Rectal smooth muscle tissue (tissue), 1 donor: ENCODE data around the gene MID1.

Experiments used
- H3K27ac ChIP-seq: one replicate; pipeline ENCODE4 v1.7.0; 2013; ENCODE audit warnings: low read depth, low read length, inconsistent platforms
- H3K27me3 ChIP-seq: one replicate; pipeline ENCODE4 v1.7.0; 2013; ENCODE audit warnings: low read length; ENCODE audit not compliant: control insufficient read depth, insufficient read depth
- H3K36me3 ChIP-seq: one replicate; pipeline ENCODE4 v1.7.0; 2013; ENCODE audit warnings: low read length; ENCODE audit not compliant: control insufficient read depth, insufficient read depth
- H3K4me1 ChIP-seq: one replicate; pipeline ENCODE4 v1.7.0; 2013; ENCODE audit warnings: low read length; ENCODE audit not compliant: control insufficient read depth, insufficient read depth
- H3K4me3 ChIP-seq: one replicate; pipeline ENCODE4 v1.7.0; 2013; ENCODE audit warnings: low read length
- H3K9ac ChIP-seq: one replicate; pipeline ENCODE4 v1.7.0; 2013; ENCODE audit warnings: low read length

The MID1 gene

DNA sequence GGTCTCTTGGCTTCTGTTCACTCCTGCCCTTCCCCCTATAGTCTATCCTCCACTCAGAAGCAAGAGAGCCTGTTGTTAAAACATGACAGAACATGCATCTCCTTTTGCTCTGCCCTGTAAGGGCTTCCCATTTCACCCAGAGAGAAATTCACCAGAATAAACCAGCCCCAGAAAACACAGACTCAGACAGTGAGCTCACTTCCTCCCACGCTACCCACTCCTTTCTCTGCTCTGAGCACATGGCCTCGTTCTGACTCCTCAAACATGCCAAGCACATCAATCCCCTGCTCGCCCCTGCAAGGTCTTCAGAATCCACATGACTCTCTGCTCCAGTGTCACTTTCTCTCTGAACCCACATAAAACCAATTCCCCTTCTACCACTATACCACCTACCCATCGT lies 50.4 kb downstream of the MID1 start:
- H3K27me3 ChIP-seq = no peaks in the 10 kb centered on the region
- H3K4me1 ChIP-seq = no peaks in the 10 kb centered on the region
- no peak overlapping the region for H3K4me3 ChIP-seq
- H3K36me3 ChIP-seq = no peaks in the 10 kb centered on the region
- H3K27ac ChIP-seq = no peak overlapping the region
- no peak overlapping the region for H3K9ac ChIP-seq

GRCh38 chrX:10568428-10568827 lies 52.0 kb downstream of the MID1 start:
- no peak overlapping the region for H3K27ac ChIP-seq
- no peaks in the 10 kb centered on the region for H3K27me3 ChIP-seq
- H3K4me1 ChIP-seq = no peaks in the 10 kb centered on the region
- H3K9ac ChIP-seq = no peak overlapping the region
- no peaks in the 10 kb centered on the region for H3K36me3 ChIP-seq
- H3K4me3 ChIP-seq = no peak overlapping the region

GRCh38 chrX:10567136-10567535 lies 53.2 kb downstream of the MID1 start:
- Histone ChIP-seq H3K4me3 (no peak overlapping the region), H3K27me3 (no peaks in the 10 kb centered on the region), H3K4me1 (no peaks in the 10 kb centered on the region), H3K36me3 (no peaks in the 10 kb centered on the region), H3K27ac (no peak overlapping the region), H3K9ac (no peak overlapping the region)

- Histone ChIP-seq H3K4me1 (no peaks in the 10 kb centered on the region), H3K36me3 (no peaks in the 10 kb centered on the region), H3K27me3 (no peaks in the 10 kb centered on the region), H3K9ac (no peak overlapping the region), H3K27ac (no peak overlapping the region), H3K4me3 (no peak overlapping the region)
Measured at GRCh38 chrX:10566716-10567097, 53.7 kb downstream of the MID1 start.

DNA sequence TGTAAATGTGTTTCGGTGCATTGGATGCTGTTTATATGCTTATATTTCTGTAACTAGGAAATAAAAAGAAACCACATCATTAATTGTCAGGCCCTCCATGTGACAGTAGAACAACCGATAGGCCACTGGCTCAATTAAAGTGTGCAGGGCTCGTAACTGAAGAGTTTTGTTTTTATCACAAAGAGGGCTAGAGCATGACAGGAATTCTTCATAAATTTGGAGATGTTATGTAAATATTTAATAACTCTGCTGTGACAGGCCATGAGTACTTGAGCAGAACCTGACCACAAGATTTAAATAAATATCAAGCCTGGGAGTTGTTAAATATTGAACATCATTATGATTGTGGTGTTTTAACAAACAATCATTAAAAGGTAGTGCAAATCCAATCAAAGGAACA lies 55.9 kb downstream of the MID1 start:
- Histone ChIP-seq H3K4me3 (no peak overlapping the region), H3K36me3 (no peaks in the 10 kb centered on the region), H3K27ac (no peak overlapping the region), H3K4me1 (no peaks in the 10 kb centered on the region), H3K9ac (no peak overlapping the region), H3K27me3 (no peaks in the 10 kb centered on the region)

DNA sequence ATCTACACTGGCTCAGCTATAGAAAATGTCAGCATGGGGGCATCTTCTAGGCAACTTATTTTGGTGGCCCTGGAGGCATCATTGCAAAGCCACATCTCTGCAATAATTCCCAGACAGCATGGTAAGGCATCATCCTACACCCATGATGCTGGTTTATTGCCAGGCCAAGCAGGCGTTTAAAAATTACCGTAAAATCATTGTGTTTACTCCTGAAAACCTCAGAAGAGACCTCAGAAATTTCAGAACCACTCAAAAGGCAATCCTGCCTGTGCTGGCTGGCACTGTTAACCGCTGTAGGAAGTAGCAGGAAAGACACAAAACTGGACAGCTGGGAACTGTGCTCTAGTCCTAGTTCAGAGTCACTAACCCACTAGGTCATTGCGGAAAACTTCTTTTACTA lies 63.2 kb downstream of the MID1 start:
- no peaks in the 10 kb centered on the region for H3K4me1 ChIP-seq
- H3K36me3 ChIP-seq = no peaks in the 10 kb centered on the region
- H3K27ac ChIP-seq = no peak overlapping the region
- no peaks in the 10 kb centered on the region for H3K27me3 ChIP-seq
- H3K9ac ChIP-seq = no peak overlapping the region
- H3K4me3 ChIP-seq = no peak overlapping the region

DNA sequence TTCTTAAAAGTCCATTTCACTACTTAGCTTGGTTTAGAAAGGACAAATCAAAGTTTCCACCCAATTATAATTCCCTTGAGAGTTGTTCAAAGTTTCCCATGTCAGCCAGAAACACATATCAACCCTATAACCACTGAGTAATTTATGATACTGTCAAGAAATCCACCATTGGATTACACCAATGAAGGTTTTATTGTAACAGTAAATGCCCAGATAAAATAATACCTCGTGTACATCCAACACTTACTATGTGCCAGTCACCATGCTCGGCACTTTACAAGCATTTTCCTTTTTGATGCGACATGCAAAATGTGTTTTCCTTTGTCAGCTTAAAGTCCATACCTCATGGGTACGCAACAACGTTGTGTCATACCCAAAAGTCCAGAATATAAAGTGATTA lies 64.0 kb downstream of the MID1 start:
- H3K27me3 ChIP-seq = no peaks in the 10 kb centered on the region
- no peaks in the 10 kb centered on the region for H3K36me3 ChIP-seq
- no peak overlapping the region for H3K4me3 ChIP-seq
- H3K9ac ChIP-seq = no peak overlapping the region
- no peak overlapping the region for H3K27ac ChIP-seq
- H3K4me1 ChIP-seq = no peaks in the 10 kb centered on the region

DNA sequence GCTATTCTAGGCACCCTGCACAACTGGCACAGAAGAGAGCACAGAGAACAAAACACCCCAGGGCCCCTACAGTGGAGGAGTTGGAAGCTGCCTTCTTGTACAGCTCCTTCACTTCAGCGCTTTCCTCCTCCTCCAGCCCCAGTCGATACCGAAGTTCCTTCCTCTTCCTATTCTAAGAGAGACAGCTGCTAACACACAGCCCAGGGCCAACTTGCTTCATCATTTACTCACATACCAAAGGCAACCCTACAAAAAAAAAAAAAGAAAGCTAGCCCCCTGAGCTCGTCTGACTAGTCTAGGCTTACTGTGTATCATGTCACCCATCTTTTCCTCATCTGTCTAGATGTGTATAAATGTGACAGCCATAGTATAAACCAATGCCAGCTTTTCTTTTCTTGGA lies 64.5 kb downstream of the MID1 start:
- H3K4me3 ChIP-seq = no peak overlapping the region

DNA sequence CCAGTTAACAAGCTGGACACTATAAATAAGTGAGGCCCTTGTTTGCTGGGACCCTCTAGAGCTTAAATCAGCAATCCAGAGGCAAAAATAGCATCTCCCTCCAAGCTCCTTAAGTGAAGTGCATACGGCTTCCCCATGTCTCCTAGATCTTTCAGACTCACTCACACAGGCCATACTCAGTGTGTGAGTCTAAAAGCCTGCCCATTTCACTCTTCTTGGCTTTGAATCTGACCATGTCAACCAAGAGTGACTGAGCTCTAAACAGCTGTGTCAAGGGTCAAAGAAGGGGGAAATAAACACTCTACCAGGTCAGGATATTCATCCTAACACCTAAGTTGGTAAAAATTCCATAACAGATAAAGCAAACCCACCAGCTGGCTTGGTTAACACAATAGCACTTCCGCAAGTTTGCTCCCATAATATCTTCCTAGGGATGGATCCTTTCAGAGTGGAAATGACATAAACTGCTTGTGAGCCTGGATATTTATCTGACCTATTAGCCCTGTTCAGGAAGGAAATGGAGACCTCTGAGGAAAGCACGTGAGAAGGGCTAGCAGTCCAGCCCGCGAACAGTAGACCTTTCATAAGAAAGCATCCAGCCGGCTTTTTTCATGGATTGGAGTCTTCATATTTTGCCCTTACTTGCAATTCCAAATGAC lies 65.6 kb downstream of the MID1 start:
- Histone ChIP-seq H3K36me3 (no peaks in the 10 kb centered on the region), H3K9ac (no peak overlapping the region), H3K4me1 (no peaks in the 10 kb centered on the region), H3K27me3 (no peaks in the 10 kb centered on the region), H3K4me3 (no peak overlapping the region), H3K27ac (no peak overlapping the region)

More for the DNA sequence above, 64.5 kb downstream of the MID1 start:
- no peak overlapping the region for H3K9ac ChIP-seq
- H3K27ac ChIP-seq = no peak overlapping the region
- no peaks in the 10 kb centered on the region for H3K27me3 ChIP-seq
- no peaks in the 10 kb centered on the region for H3K4me1 ChIP-seq
- H3K36me3 ChIP-seq = no peaks in the 10 kb centered on the region

DNA sequence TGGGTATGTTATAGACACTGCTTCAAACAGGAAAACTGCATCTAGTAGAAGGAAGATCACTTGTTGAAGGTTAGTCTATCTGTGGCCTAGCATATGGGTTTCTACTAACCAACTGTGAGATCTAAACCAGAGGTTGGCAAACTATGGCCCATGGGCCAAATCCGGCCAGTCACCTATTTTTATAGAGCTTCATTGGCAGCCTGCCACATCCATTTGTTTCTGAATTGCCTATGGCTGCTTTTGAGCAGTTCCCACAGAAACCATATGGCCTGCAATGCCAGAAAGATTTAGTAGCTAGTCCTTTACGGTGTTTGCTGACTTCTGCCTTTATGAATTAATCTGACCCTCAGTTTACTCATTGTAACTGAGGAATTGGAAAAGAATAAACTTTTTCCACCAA lies 71.1 kb downstream of the MID1 start:
- H3K27me3 ChIP-seq = no peaks in the 10 kb centered on the region
- peaks cover 6% of the 10 kb centered on the region for H3K4me1 ChIP-seq
- H3K27ac ChIP-seq = peak overlapping the region; percentile 32
- no peaks in the 10 kb centered on the region for H3K36me3 ChIP-seq
- H3K9ac ChIP-seq = no peak overlapping the region
- no peak overlapping the region for H3K4me3 ChIP-seq

GRCh38 chrX:10548688-10549087 lies 71.7 kb downstream of the MID1 start:
- H3K9ac ChIP-seq = no peak overlapping the region
- H3K4me3 ChIP-seq = no peak overlapping the region
- H3K27ac ChIP-seq = no peak overlapping the region
- H3K36me3 ChIP-seq = no peaks in the 10 kb centered on the region
- no peaks in the 10 kb centered on the region for H3K27me3 ChIP-seq
- peaks cover 6% of the 10 kb centered on the region for H3K4me1 ChIP-seq

DNA sequence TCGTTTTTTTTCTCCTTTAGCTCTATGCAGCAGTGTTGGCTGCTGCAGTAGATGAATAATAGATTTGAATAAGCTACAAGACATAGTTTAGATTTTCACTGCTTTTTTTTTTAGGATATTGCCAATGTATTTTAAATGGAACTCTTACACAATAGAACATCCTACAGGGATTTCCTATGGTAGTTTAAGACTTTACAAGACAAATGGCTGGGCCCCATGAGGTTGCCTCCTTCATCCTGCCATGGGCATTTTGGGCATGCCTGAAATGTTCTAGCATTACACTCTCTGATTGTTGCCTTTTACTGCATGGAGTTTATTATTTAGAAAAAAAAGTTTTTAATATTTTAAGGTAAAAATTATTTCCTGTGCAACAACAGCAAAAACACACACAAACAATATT lies 74.5 kb downstream of the MID1 start:
- no peaks in the 10 kb centered on the region for H3K27me3 ChIP-seq

GRCh38 chrX:10542586-10542985 lies 77.8 kb downstream of the MID1 start:
- no peaks in the 10 kb centered on the region for H3K36me3 ChIP-seq
- no peak overlapping the region for H3K4me3 ChIP-seq
- no peak overlapping the region for H3K9ac ChIP-seq
- H3K27ac ChIP-seq = no peak overlapping the region
- no peaks in the 10 kb centered on the region for H3K4me1 ChIP-seq
- H3K27me3 ChIP-seq = no peaks in the 10 kb centered on the region

More for the DNA sequence above, 74.5 kb downstream of the MID1 start:
- no peaks in the 10 kb centered on the region for H3K36me3 ChIP-seq
- H3K27ac ChIP-seq = no peak overlapping the region
- peaks cover 6% of the 10 kb centered on the region for H3K4me1 ChIP-seq
- H3K9ac ChIP-seq = no peak overlapping the region
- H3K4me3 ChIP-seq = no peak overlapping the region
